ENCODE results near the gene TICAM1. TPM values are rescaled to one million over a fixed set of nuclear protein-coding genes. Genes with fewer than 3 reads are reported as not detected.

The TICAM1 gene
- total and polyA plus RNA-seq, 10 of the 15 experiments (the other 5 are each of a cell fraction or from before 2014, with no cell fraction given): 0.31 to 31.1 (median 5.3) TPM

GRCh38 chr19:4830768-4831265, 695 bp downstream of the TICAM1 start (continued):
- TF ChIP-seq MLLT1 (IDR thresholded peaks at IDR 0.05) (peak; percentile 61; the same call in 1 of the 2 replicates), HDGF (IDR thresholded peaks at IDR 0.05) (peak; percentile 88), MYB (IDR thresholded peaks at IDR 0.05; ENCODE audit: borderline replicate concordance, low read depth, low read length) (no peak), HCFC1 (IDR thresholded peaks at IDR 0.05; ENCODE audit: low read length) (no peak), NBN (IDR thresholded peaks at IDR 0.05) (0 out of 2 replicates have a peak, but pooled peaks have one; percentile 16), ZSCAN29 (IDR thresholded peaks at IDR 0.05) (no peak), YBX1 (IDR thresholded peaks at IDR 0.05) (no peak), HDAC2 (IDR thresholded peaks at IDR 0.05) (no peak), SMARCA5 (IDR thresholded peaks at IDR 0.05) (peak; percentile 60; the same call in 1 of the 2 replicates), ZBTB11 (CRISPR knock-in tag; IDR thresholded peaks at IDR 0.05) (no peak), ELK1 (IDR thresholded peaks at IDR 0.05; ENCODE audit: low read depth, low read length) (no peak), SKIL (IDR thresholded peaks at IDR 0.05; ENCODE audit: low read depth, poor library complexity, severe bottlenecking) (no peak), ETV6 (conservative IDR thresholded peaks at IDR 0.05 in 1 of 2, IDR thresholded peaks at IDR 0.05 in 1 of 2; ENCODE audit: borderline replicate concordance in 1 of 2, low read depth in 1 of 2) (no peak)
